ENCODE results near the gene MAVS.

DNA sequence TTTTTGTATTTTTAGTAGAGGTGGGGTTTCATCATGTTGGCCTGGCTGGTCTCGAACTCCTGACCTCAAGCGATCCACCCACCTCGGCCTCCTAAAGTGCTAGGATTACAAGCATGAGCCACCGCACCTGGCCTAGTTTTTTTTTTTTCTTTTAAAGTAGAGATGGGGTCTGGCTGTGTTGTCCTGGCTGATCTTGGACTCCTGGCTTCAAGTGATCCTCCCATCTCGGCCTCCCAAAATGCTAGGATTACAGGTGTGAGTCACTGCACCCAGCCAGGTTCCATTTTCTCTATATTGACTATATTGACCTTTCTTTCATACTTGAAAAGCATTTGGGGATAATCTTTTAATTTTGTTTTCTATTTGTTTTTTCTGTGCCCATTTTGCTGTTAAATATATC is 55.8 kb downstream of the MAVS start:
- no peak for TF ChIP-seq CTCF (IDR thresholded peaks at IDR 0.05; ENCODE audit: low read depth, low read length, poor library complexity, severe bottlenecking)
- TF ChIP-seq EZH2phosphoT487 (IDR thresholded peaks at IDR 0.05; ENCODE audit: borderline replicate concordance, low read length) = no peak
